Activated naive CD4-positive, alpha-beta T cell treated with Interleukin-2 at 50 U/mL for 16 hours (primary cell): ENCODE measurements around the gene MARCKSL1.
A peak's percentile ranks its signal among the peaks of the same experiment; 100 is the strongest.
"Not testable (repeated sequence)": the region's sequence is repeated elsewhere in the genome, so short reads cannot be mapped to it uniquely, and the experiment has no call there.

ENCODE experiments used
- DNase-seq: peaks from one replicate; pipeline ENCODE4 v3.0.0-alpha.2; 2020

Gene MARCKSL1, protein sequence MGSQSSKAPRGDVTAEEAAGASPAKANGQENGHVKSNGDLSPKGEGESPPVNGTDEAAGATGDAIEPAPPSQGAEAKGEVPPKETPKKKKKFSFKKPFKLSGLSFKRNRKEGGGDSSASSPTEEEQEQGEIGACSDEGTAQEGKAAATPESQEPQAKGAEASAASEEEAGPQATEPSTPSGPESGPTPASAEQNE

DNA sequence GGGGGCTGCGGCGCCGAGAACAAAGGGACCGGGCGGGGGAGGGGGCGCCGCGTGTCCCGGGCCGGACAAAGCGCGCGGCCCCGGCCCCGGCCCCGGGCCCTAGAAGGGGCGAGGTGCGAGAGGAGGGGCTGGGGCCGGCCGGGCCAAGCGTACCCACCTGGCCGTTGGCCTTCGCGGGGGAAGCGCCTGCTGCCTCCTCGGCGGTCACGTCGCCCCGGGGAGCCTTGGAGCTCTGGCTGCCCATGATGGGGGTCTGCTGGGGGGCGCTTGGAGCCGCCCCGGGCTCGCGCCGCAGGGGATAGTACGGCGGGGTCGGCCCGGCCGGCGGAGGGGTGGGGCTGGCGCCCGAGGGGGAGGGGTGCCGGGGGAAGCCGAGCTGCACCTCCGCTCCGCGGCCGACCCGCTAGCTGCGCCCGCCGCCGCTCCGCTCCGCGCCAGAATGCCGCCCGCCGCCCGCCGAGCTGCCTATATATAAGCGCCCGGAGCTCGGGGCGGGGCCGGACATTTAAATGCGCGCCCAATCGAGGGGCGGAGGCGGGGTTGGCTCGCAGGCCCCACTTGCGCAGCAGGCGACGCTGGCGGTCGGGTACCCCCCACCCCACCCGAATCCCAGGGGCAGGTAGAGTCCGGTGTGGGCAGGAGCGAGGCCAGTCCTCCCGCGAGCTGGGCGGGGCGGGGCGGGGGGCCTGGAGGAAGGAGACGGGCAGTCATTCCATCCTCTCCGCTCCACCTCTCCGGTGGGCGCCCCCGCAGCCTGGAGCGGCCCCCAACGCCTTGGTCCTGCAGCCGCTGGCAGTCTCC is at the start of gene MARCKSL1:
Gene MARCKSL1 (minus strand): TSS at position 444 of the 801 bp plus-strand sequence. CDS start 200 bp downstream, at position 244.
- peak; percentile 84 for DNase-seq

DNA sequence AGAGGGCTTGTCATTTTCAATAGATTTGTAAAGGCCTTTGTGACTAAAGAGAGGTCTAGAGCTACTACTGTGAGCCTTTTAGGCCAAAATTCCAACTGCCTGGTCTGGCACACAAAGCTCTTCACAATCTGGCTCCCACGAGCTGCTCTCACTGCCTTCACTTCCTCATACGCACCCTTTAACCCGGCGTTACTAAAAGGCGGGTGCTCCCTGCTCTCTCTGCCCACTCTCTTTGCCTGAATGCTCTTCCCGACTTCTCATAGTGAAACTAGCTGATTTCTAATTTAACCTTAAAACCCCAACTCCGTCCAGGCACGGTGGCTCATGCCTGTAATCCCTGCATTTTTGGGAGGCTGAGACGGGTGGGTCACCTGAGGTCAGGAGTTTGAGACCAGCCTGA is 44.0 kb upstream of the MARCKSL1 start:
- no peak for DNase-seq

DNA sequence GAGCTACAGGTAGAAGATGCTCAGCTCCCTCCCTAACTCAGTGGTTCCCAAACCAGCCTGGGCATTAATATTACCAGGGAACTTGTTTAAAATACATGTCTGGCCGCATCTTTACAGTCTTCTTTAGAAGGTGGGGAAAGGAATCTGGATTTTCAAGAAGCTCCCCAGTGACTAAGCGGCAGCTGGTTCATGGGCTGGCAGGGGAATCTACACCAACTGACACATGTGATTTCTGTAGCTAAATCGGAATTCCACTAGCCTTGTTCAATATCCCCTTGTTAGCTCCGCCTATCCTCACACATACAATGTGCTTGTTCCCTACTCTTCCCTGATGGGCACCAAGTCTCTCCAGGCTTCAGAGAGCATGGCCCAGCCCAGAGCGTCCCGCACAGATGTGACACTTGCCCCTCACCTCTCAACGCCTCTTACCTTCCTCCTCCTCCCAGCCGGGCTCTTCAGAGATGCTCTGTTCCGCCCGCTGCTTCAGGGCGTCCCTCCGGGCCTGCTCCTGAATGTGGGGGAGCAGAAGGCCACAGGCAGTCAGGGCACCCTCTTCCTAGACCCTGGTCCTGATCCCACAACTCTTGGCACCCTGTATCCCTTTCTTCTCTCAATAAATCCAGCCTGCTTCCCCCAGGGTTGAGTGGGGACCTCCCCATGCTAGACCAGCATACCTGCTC is 41.6 kb upstream of the MARCKSL1 start:
- no peak for DNase-seq

DNA sequence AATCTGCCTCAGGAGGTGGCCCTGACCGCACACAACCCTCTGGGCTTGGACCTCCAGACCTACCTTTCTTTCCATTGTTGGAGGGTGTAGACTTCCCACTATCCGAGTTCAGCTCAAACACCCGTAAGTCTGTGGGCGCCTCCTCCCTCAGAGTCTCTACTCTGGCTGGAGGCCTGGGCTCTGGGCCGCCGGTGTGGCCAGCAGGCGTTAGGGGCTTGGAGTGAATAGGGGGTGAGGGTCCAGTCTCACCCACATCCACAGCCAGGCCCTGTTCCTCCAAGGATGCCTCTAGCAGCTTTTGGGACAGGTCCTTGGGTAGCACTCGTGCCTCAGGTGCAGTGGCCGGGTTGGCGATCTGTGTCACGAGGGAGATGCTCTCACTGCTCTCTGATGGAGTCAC is 40.2 kb upstream of the MARCKSL1 start:
- DNase-seq, result no peak

DNA sequence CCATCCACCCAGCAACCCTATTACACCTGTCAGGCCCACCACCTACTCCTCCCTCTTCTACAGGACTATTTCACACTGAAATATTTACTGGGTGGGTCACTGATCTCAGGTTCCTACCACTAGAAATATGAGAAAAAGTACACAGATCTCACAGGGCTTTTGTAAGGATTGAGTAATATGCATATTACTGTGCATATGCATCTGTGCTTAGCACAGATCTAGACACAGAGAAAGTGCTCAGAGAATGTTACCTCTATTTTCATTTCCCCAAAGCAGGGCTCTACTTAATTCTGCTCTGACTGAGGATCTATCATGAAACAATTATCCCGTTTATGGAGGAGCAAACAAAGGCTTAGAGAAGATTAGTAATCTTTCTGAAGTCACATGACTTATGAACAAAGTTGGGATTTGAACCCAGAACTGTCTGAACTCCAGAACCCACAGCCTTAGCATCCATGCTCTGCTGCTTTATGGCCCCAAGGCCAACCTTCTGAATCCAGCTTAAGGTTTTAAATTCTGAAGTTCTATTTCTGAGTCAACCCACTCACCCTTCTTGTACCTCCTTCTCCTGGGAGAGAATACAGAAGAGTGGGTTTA is 38.1 kb upstream of the MARCKSL1 start:
- DNase-seq, result no peak

DNA sequence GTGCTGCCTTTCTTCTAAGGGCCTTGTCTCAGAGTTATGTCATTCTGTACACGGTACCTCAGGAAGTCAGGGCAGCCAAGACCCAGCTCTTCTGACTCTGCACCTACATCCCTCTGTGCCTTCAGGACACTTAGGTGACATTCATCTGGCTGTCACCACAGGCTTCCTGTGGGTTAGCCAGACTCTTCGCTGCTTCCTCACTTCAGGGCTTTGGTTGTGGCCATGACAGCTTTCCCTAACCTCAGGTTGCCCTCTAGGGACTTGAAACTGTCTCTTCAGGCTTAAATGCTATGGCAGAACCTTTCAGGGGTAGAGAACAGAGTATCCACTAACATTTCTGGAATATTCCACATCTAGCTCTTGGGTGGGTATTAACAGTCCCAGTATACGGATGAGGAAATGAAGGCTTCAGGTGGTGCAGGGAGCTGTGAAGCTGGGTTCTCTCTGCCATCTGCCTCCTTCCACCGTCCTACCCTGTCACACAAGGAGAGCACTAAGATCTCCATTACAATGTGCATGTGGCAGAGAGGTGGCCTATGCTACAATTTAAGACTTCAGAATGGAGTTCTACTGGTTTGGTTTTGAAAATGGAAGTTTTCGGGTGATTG is 36.2 kb upstream of the MARCKSL1 start:
- peak; percentile 35 for DNase-seq

DNA sequence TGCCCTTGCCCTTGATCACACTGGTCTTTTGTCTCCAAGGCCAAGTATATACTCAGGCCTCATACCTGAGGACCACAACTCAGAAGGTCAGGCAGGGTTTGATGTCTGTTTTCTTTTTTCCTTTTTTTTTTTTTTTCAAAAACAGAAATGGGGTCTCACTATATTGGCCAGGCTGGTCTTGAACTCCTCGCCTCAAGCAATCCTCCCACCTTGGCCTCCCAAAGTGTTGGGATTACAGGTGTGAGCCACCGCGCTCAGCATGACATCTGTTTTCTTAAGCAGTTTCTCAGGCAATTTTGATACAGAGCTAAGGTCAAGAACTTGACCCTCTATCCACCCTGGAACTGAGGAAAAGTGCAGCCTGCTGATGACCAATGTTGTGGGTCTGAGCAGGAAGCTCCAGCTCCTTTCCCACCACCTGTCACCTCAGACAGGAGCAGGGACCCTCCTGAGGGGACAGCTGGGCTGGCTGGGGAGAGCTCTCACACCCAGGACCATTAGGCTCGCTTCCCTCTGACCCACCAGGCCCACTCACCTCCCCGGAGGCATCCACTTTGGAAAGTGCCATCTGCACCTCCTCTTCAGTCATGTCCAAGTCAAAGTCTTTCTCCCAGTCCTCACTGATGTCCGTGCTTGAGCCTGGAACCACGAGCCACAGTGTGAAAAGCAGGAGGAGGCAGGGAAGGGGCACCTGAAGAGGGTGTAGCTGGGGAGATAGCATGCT is 32.0 kb upstream of the MARCKSL1 start:
- no peak for DNase-seq

DNA sequence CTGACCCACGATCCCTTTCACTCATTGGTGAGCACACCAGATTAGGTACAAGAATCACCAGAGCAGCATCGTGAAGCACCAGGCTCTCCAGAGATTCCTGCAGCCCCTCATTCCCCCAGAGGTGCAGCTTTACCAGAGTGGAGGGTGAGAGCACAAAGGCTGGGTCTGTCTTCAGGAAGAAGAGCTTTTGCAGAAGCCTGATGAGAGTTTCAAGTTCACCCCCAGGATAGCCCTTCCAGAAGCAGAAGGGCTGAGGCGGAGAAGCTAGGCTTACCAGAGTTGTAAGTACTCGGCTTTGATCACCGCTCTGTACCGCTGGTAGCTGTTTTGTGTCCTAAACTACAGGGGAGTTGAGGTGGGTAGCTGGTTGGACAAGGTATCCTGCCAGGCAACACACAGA is 29.4 kb upstream of the MARCKSL1 start:
- DNase-seq, result no peak

DNA sequence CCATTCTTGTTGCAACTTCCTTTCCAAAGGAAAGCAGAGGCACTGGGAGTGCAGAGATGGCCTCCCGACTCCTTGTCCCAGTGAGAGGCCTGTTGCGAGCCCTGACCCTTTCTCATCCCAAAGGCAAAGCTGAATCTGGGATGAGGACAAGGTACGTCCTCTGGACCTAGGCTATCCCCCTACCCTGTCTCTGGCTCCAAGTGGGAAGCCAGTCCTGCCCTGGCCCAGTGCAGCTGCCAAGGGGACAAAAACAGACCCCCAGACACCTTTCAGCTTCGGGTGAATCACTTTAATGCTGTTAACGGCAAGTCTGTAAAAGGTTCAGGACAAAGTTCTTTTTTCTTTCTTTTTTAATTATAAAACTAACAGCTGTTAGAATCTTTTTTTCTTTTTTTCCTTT is 28.8 kb upstream of the MARCKSL1 start:
- no peak for DNase-seq

DNA sequence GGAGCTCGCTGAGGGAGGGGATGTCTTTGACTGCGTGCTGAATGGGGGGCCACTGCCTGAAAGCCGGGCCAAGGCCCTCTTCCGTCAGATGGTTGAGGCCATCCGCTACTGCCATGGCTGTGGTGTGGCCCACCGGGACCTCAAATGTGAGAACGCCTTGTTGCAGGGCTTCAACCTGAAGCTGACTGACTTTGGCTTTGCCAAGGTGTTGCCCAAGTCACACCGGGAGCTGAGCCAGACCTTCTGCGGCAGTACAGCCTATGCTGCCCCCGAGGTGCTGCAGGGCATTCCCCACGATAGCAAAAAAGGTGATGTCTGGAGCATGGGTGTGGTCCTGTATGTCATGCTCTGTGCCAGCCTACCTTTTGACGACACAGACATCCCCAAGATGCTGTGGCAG is 27.7 kb upstream of the MARCKSL1 start:
- no peak for DNase-seq

DNA sequence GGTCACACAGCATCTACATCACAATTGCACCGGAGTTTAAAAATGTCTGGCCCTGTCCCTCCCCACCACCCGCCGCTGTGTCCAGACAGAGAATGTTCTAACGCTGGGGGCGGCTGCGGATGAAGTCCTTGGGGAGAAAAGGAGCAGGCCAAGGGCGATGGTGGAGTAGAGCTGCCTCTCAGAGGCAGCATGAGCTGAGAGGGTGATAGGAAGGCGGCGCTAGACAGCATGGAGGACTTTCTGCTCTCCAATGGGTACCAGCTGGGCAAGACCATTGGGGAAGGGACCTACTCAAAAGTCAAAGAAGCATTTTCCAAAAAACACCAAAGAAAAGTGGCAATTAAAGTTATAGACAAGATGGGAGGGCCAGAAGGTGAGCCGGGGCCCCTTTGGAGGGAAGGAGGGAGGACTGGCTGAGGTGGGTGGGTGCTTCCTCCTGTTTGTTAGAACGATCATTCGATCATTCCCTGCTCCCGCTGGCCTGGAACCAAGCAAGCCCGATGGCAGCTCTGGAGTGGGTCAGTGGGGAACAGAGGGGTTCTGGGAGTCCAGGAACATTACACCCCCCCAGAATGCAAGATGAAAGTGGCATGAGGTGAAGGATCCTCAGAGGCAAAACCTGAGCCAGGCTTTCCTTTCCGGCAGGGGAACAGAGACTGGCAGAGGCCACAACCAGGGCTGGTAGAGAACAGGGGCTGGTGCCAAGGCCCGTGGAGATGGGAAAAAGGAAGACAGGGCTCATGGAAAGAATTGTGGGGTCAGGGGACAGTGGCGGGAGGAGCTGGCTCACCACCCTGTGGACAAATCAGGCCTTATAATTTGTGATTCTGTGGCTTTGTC is 26.7 kb upstream of the MARCKSL1 start, which contains the start of the genes FAM229A and TSSK3:
Gene FAM229A (minus strand): TSS at position 12 of the 840 bp plus-strand sequence. CDS start 394 bp downstream, outside the sequence.
Gene TSSK3 (plus strand): TSS at position 66 of the 840 bp plus-strand sequence. CDS start 163 bp downstream, at position 229.
- no peak for DNase-seq

DNA sequence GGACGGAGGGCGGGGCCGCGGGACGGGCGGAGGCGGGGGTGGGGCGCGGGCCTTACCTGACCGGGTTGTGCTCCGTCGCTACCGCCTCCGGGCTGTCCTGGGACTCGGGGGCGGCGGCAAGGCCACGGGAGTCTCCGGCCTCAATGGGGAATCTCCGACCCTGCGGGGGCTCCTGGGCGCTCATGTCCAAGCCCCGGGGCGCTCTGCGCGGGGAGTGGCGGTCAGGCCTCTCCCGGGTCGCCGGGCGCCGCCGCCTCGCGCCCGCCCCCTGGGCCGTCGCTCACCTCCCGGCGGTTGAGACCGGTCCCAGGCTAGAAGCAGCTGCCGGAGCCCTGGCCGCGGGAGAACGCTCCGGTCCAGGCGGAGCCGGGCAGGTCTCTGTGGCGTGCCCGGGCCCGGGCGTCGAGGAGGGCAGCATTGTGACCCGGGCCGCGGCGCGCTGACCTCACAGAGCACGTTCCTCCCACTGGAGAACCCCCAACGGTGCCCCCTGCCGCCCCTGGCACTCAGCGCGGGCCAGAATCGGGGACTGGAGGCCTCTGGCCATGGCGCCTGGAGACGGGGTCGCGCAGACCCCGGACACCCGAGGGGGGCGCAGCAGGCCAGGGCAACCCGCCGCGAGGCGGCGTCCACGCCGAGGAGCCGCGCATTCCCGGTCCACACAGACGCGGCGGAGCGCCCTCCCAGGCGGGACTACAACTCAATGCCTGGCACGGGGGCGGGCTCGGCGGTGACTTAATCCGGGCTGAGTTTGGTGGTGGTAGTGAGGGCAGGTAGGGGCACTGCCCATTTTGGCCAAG is 25.8 kb upstream of the MARCKSL1 start:
- peak; percentile 26 for DNase-seq

DNA sequence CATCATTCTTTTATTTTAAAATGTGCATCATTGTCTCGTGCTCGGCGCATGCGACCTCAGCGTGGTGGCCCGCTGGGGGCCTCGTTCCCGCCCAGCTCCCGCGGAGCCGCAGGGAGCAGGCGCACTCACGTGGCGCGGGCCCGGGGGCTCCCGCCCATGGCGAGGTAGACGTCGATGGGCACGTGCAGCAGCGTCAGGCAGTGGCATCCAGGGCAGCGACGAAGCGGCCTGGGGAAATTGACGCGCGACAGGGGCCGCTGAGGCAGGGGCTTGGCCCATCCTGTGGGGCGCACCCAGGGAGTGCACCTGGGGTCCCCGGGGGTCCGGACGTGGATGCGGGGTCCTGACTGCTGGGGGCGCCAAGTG is 25.3 kb upstream of the MARCKSL1 start:
- DNase-seq, result no peak

DNA sequence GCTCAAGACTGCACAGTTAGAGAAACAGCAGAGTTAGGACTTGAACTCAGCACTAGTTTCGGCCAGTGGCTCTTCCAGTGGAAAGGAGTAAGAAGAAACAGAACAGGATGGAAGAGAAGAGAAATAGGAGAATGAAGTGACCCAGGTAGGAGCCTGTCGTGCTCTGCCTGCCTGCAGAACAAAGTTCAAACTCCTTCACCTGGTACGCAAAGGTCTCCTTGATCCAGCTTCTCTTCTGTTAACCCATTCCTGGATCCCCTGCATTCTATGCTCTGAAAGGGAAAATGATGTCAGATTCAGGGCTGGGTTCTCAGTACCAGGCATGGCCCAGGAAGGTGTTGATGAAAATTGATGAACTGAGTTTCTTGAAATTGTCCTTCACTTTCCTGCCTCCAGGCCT is 22.4 kb upstream of the MARCKSL1 start:
- DNase-seq, result no peak

DNA sequence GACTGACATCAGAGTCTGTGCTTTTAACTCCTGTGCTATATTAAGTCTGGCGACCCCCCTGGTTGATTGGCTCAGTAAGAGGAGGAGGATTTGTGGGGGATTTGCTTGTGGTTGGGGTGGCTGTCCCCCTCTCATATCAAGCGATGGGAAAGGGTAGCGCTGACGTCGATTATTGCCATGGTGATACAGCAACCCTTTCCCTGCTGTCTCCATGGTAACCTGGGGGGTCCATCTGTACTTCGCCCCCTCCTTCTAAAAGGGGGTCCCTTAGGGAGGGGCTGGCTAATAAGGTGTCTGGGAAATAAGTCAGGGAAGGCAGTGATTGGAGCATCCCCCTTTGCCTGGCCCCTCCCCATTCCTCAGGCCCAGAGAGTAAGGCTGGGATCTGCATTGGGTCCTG is 21.6 kb upstream of the MARCKSL1 start:
- DNase-seq, result no peak

DNA sequence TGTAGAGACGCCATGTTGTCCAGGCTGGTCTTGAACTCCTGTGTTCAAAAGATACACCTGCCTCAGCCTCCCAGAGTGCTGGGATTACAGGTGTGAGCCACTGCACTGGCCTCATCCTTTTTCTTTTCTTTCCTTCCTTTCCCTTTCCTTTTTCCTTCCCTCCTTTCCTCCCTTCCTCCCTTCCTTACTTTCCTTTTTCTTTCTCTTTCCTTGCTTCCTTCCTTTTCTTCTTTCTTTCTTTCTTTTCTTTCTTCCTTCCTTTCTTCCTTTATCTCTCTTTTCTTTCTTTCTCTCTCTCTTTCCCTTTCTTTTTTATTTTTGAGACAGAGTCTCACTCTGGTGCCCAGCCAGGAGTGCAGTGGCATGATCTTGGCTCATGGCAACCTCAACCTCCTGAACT is 20.4 kb upstream of the MARCKSL1 start:
- no peak for DNase-seq

DNA sequence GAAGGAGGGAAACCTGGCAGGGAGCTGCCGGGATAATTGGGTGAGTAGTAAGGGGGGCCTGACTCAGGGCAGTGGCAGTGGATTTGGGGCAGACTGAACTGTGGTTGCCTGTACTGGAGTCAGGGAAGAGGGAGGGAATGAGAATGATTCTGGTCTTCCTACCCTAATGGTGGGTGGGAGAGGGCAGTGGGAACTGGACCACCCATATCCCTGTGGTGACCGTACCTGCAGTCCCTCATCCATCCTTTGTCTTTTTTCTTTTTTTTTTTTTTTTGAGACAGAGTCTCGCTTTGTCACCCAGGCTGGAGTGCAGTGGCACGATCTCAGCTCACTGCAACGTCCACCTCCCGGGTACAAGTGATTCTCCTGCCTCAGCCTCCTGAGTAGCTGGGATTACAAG is 19.7 kb upstream of the MARCKSL1 start:
- not testable (repeated sequence) for DNase-seq

DNA sequence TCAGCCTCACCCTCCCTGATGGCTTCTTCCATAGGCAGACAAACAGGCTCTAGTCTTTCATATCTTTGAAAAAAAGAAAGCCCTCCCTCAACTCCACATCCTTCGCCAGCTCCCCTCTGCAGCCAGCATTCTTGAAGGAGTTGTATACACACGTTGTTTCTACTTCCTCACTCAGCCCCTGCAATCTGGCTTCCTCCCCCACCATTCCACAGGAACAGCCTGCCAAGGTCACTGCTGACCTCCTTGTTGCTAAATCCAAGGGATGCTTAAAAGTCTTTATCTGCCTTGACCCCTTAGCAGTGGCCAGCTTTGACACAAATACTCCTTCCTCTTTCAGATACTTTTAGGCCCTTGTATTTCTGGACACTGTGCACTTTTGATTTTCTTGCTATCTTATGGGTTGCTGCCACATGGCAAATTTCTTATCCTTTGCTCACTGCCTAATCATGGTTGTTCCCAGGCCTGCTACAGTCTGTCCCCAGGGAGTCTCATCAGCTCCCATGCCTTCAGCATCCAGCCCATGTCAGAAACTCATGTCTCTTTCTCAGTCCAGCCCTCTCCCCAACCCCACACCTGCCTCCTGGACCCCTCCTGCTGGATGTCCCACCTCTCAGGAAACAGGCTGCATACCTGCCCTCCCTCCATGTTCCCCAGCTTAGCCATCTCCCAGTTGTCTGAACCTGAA is 18.0 kb upstream of the MARCKSL1 start:
- no peak for DNase-seq

DNA sequence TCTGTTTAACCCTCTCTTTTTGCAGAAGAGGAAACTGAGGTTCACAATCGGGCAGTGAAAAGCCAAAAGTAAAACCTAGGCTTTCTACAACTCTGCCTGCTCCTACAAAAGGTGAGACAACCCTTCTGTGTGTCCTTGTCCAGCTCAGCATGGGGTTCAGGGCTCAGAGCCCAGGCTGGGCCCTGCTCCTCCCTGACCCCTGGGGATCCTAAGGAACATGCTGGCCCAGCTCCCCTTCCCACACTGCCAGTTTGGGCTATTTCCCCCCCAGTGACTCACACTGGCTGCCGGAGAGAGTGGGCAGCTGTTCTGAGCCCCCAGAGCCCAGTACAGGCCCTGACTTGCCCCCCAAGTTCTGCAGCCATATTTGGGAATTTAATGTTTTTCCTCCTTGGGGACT is 17.4 kb upstream of the MARCKSL1 start:
- no peak for DNase-seq
